Measurements from ENCODE around the gene FGR. TPM values are rescaled to one million over a fixed set of nuclear protein-coding genes. Genes with fewer than 3 reads are reported as not detected.
A peak's percentile ranks its signal among the peaks of the same experiment; 100 is the strongest.
"Not testable (repeated sequence)": the region's sequence is repeated elsewhere in the genome, so short reads cannot be mapped to it uniquely, and the experiment has no call there.

Gene FGR
- total RNA-seq, 2 experiments from 2014 or later, result 0.51 to 0.56 TPM

- Mint-ChIP-seq H3K4me1 (ENCODE audit: low read depth) (peaks cover 17% of the 10 kb centered on the region), H3K27me3 (no peaks in the 10 kb centered on the region), H3K27ac (no peak overlapping the region), H3K36me3 (ENCODE audit: low read depth) (no peaks in the 10 kb centered on the region), H3K9me3 (no peaks in the 10 kb centered on the region), H3K4me3 (no peak overlapping the region)
- DNase-seq, result no peak
- no peak for TF ChIP-seq CTCF (IDR thresholded peaks at IDR 0.05)
- ChIA-PET POLR2A (interaction anchor here (0.8 to 1.2 kb wide), 3 partner anchors 8 to 20 kb away, joined by 3 to 6 read pairs (median 3); no protein-coding TSS in a partner anchor), CTCF (interaction anchor here (0.8 to 3.0 kb wide), 5 partner anchors 8 to 39 kb away, joined by 3 to 23 read pairs (median 6); no protein-coding TSS in a partner anchor)
- no peak for ATAC-seq
- intact Hi-C loops (cut with micrococcal nuclease), result loop anchor here (10.0 kb wide), 1 partner anchor 60 kb away; no protein-coding TSS in a partner anchor
These were observed 10.1 kb upstream of the FGR start for GRCh38 chr1:27645071-27645415.

- Mint-ChIP-seq H3K27me3 (no peaks in the 10 kb centered on the region), H3K36me3 (ENCODE audit: low read depth) (no peaks in the 10 kb centered on the region), H3K9me3 (no peaks in the 10 kb centered on the region), H3K27ac (peak overlapping the region; percentile 36), H3K4me1 (ENCODE audit: low read depth) (peaks cover 14% of the 10 kb centered on the region), H3K4me3 (no peak overlapping the region)
- no peak for TF ChIP-seq CTCF (IDR thresholded peaks at IDR 0.05)
- POLR2A ChIA-PET, result interaction anchor here (0.8 to 2.0 kb wide), 4 partner anchors 9 to 21 kb away, joined by 3 to 6 read pairs (median 4); no protein-coding TSS in a partner anchor
- no peak for DNase-seq
- intact Hi-C loops (cut with micrococcal nuclease), result loop anchor here (10.0 kb wide), 1 partner anchor 60 kb away; no protein-coding TSS in a partner anchor
- ATAC-seq, result no peak
- CTCF ChIA-PET, result interaction anchor here (0.8 to 3.0 kb wide), 9 partner anchors 9 to 38 kb away, joined by 3 to 23 read pairs (median 5); partner anchors contain the start of gene IFI6
These were observed 9.5 kb upstream of the FGR start for GRCh38 chr1:27644369-27645070.

- POLR2A ChIA-PET, result interaction anchor here (1.2 to 2.0 kb wide), 2 partner anchors 9 to 15 kb away, joined by 4 to 6 read pairs; no protein-coding TSS in a partner anchor
- peak overlapping the region; percentile 42 for H3K27ac Mint-ChIP-seq
- CTCF ChIA-PET, result interaction anchor here (0.5 to 3.0 kb wide), 13 partner anchors 9 to 102 kb away, joined by 3 to 23 read pairs (median 5); partner anchors contain the start of gene IFI6
- peak; percentile 91 for TF ChIP-seq CTCF (IDR thresholded peaks at IDR 0.05)
- DNase-seq (peak; percentile 81), ATAC-seq (peak; percentile 99)
- no peak overlapping the region for H3K4me3 Mint-ChIP-seq
- H3K27me3 Mint-ChIP-seq, result no peaks in the 10 kb centered on the region
- H3K9me3 Mint-ChIP-seq, result no peaks in the 10 kb centered on the region
- intact Hi-C loops (cut with micrococcal nuclease), result loop anchor here (10.0 kb wide), 1 partner anchor 61 kb away; no protein-coding TSS in a partner anchor
- no peaks in the 10 kb centered on the region for H3K36me3 Mint-ChIP-seq (ENCODE audit: low read depth)
- H3K4me1 Mint-ChIP-seq (ENCODE audit: low read depth), result peaks cover 16% of the 10 kb centered on the region
These were observed 8.8 kb upstream of the FGR start for GRCh38 chr1:27643600-27644368.

GRCh38 chr1:27640514-27640913 lies 5.5 kb upstream of the FGR start:
- ATAC-seq; POLR2A ChIA-PET; H3K27me3 Mint-ChIP-seq; H3K27ac Mint-ChIP-seq; H3K36me3 Mint-ChIP-seq (ENCODE audit: low read depth); H3K9me3 Mint-ChIP-seq; H3K4me3 Mint-ChIP-seq; DNase-seq: not testable (repeated sequence)
- H3K4me1 Mint-ChIP-seq (ENCODE audit: low read depth), result peaks cover 32% of the 10 kb centered on the region
- CTCF ChIA-PET, result interaction anchor here (1.1 to 1.7 kb wide), 5 partner anchors 13 to 83 kb away, joined by 3 to 6 read pairs (median 5); no protein-coding TSS in a partner anchor
- intact Hi-C loops (cut with micrococcal nuclease), result loop anchor here (10.0 kb wide), 1 partner anchor 64 kb away; no protein-coding TSS in a partner anchor

- ATAC-seq, result no peak
- DNase-seq, result no peak
- Mint-ChIP-seq H3K27me3 (no peaks in the 10 kb centered on the region), H3K4me3 (no peak overlapping the region), H3K27ac (no peak overlapping the region), H3K36me3 (ENCODE audit: low read depth) (no peaks in the 10 kb centered on the region), H3K4me1 (ENCODE audit: low read depth) (peaks cover 34% of the 10 kb centered on the region), H3K9me3 (no peaks in the 10 kb centered on the region)
- ChIA-PET CTCF (interaction anchor here (1.0 to 1.9 kb wide), 3 partner anchors 11 to 82 kb away, joined by 3 to 5 read pairs (median 4); no protein-coding TSS in a partner anchor), POLR2A (interaction anchor here (0.6 to 1.2 kb wide), 2 partner anchors 20 to 90 kb away, joined by 3 to 4 read pairs; no protein-coding TSS in a partner anchor)
- intact Hi-C loops (cut with micrococcal nuclease), result no loop called here
- TF ChIP-seq CTCF (IDR thresholded peaks at IDR 0.05), result no peak
These were observed 3.8 kb upstream of the FGR start for GRCh38 chr1:27638805-27639204.
